KMS-11 (cell line): ENCODE results near the gene SCRN1.

Source experiments
- H2AFZ ChIP-seq: fragments of 200-600 bp; sonication (generic); 2 replicates; pipeline ENCODE4 v1.6.1; 2016; ENCODE audit warnings: antibody characterized with exemption, mixed run types, low read depth
- H3K27ac ChIP-seq: fragments of 200-600 bp; sonication (generic); 2 replicates; pipeline ENCODE4 v1.6.1; 2016; ENCODE audit warnings: mild to moderate bottlenecking, mixed run types
- H3K27me3 ChIP-seq: fragments of 200-600 bp; sonication (generic); 2 replicates; pipeline ENCODE4 v1.6.1; 2017; ENCODE audit warnings: mild to moderate bottlenecking, low read depth, mixed run types, moderate library complexity; ENCODE audit not compliant: insufficient read depth
- H3K36me3 ChIP-seq: fragments of 200-600 bp; sonication (generic); 2 replicates; pipeline ENCODE4 v1.6.1; 2017; ENCODE audit warnings: mild to moderate bottlenecking, mixed run types; ENCODE audit not compliant: insufficient read depth
- H3K4me1 ChIP-seq: fragments of 200-600 bp; sonication (generic); 2 replicates; pipeline ENCODE4 v1.6.1; 2016; ENCODE audit warnings: mild to moderate bottlenecking, low read depth, mixed run types; ENCODE audit not compliant: poor library complexity, severe bottlenecking
- H3K4me2 ChIP-seq: fragments of 200-600 bp; sonication (generic); 2 replicates; pipeline ENCODE4 v1.7.0; 2016; ENCODE audit warnings: mild to moderate bottlenecking, mixed run types
- H3K4me3 ChIP-seq: fragments of 200-600 bp; sonication (generic); IDR thresholded peaks from 2 replicates; pipeline ENCODE4 v1.6.1; 2017; ENCODE audit warnings: low read depth, low read length, mixed read lengths; ENCODE audit not compliant: insufficient read depth
- H3K79me2 ChIP-seq: fragments of 200-600 bp; sonication (generic); 2 replicates; pipeline ENCODE4 v1.6.1; 2016; ENCODE audit warnings: low read depth, mixed run types; ENCODE audit not compliant: insufficient read depth
- H3K9ac ChIP-seq: fragments of 200-600 bp; sonication (generic); 2 replicates; pipeline ENCODE4 v1.6.1; 2016; ENCODE audit warnings: mild to moderate bottlenecking, mixed run types
- H4K20me1 ChIP-seq: fragments of 200-600 bp; sonication (generic); 2 replicates; pipeline ENCODE4 v1.6.1; 2016; ENCODE audit warnings: mild to moderate bottlenecking, mixed run types; ENCODE audit not compliant: insufficient read depth
- CTCF ChIP-seq: fragments of 200-600 bp; sonication (generic); conservative IDR thresholded peaks from 2 replicates; pipeline ENCODE4 v1.6.1; 2017; ENCODE audit warnings: low read depth, mild to moderate bottlenecking, antibody characterized with exemption, low read length, moderate library complexity, mixed read lengths

Gene SCRN1

GRCh38 chr7:29955799-29956486 is 33.7 kb downstream of the SCRN1 start:
- H3K4me2 ChIP-seq: no peak overlapping the region
- no peaks in the 10 kb centered on the region for H3K27me3 ChIP-seq
- no peaks in the 10 kb centered on the region for H3K79me2 ChIP-seq
- no peaks in the 10 kb centered on the region for H3K36me3 ChIP-seq
- no peak for TF ChIP-seq CTCF
- H4K20me1 ChIP-seq: no peaks in the 10 kb centered on the region
- no peak overlapping the region for H3K4me3 ChIP-seq
- H2AFZ ChIP-seq: no peak overlapping the region
- H3K4me1 ChIP-seq: no peaks in the 10 kb centered on the region
- no peak overlapping the region for H3K27ac ChIP-seq
- H3K9ac ChIP-seq: no peak overlapping the region

- H3K36me3 ChIP-seq: no peaks in the 10 kb centered on the region
- no peak overlapping the region for H2AFZ ChIP-seq
- H3K4me1 ChIP-seq: no peaks in the 10 kb centered on the region
- no peak overlapping the region for H3K27ac ChIP-seq
- H3K4me2 ChIP-seq: no peak overlapping the region
- H3K4me3 ChIP-seq: no peak overlapping the region
- no peaks in the 10 kb centered on the region for H3K79me2 ChIP-seq
- H3K27me3 ChIP-seq: no peaks in the 10 kb centered on the region
- no peaks in the 10 kb centered on the region for H4K20me1 ChIP-seq
- TF ChIP-seq CTCF: no peak
- H3K9ac ChIP-seq: no peak overlapping the region
These were observed 34.4 kb downstream of the SCRN1 start for GRCh38 chr7:29955075-29955792.

- Histone ChIP-seq H3K9ac (no peak overlapping the region), H3K27ac (no peak overlapping the region)
These were observed 35.8 kb downstream of the SCRN1 start for GRCh38 chr7:29953726-29954347.

GRCh38 chr7:29951206-29951605 is 38.4 kb downstream of the SCRN1 start:
- Histone ChIP-seq H3K4me3 (no peak overlapping the region), H2AFZ (no peak overlapping the region), H4K20me1 (no peaks in the 10 kb centered on the region), H3K9ac (no peak overlapping the region), H3K4me1 (no peaks in the 10 kb centered on the region), H3K4me2 (no peak overlapping the region), H3K79me2 (no peaks in the 10 kb centered on the region), H3K27ac (no peak overlapping the region), H3K36me3 (no peaks in the 10 kb centered on the region), H3K27me3 (no peaks in the 10 kb centered on the region)
- no peak for TF ChIP-seq CTCF

More at GRCh38 chr7:29953726-29954347, 35.8 kb downstream of the SCRN1 start:
- no peaks in the 10 kb centered on the region for H3K27me3 ChIP-seq
- no peaks in the 10 kb centered on the region for H3K79me2 ChIP-seq
- no peaks in the 10 kb centered on the region for H4K20me1 ChIP-seq
- H3K4me3 ChIP-seq: no peak overlapping the region
- no peaks in the 10 kb centered on the region for H3K36me3 ChIP-seq
- no peak overlapping the region for H3K4me2 ChIP-seq
- H2AFZ ChIP-seq: no peak overlapping the region
- TF ChIP-seq CTCF: no peak
- H3K4me1 ChIP-seq: no peaks in the 10 kb centered on the region
